HepG2 (cell line): Measurements from ENCODE around the gene CRIM1. TPM values are rescaled to one million over a fixed set of nuclear protein-coding genes. Genes with fewer than 3 reads are reported as not detected.

ENCODE experiments used
- CENPT ChIP-seq: sonication (generic); formaldehyde crosslinking; IDR thresholded peaks from 2 replicates; pipeline ENCODE4 v1.8.0; 2022; ENCODE audit warnings: low read depth, mild to moderate bottlenecking, moderate library complexity, missing genetic modification reagents
- FOXA1 ChIP-seq, 2 experiments: fragments of 450-650 bp in 1 of 2; sonication (generic) in 1 of 2; formaldehyde crosslinking in 1 of 2; IDR thresholded peaks; 2 replicates each; pipeline versions ENCODE4 v1.4.0 to v1.6.1; 2016 to 2020; ENCODE audit warnings: missing genetic modification reagents in 1 of 2
- KLF13 ChIP-seq: sonication (generic); formaldehyde crosslinking; IDR thresholded peaks from 2 replicates; pipeline ENCODE4 v1.4.0; 2020; ENCODE audit warnings: mild to moderate bottlenecking, missing genetic modification reagents
- MTF1 ChIP-seq: sonication (generic); formaldehyde crosslinking; IDR thresholded peaks from 2 replicates; pipeline ENCODE4 v1.5.0; 2020; ENCODE audit warnings: missing genetic modification reagents
- PRPF4 ChIP-seq: fragments of 200-400 bp; formaldehyde crosslinking; IDR thresholded peaks from 2 replicates; pipeline ENCODE4 v1.6.1; 2016; ENCODE audit warnings: low read length, low read depth; ENCODE audit not compliant: poor library complexity, severe bottlenecking
- RBAK ChIP-seq: sonication (generic); formaldehyde crosslinking; IDR thresholded peaks from 2 replicates; pipeline ENCODE4 v1.5.1; 2020; ENCODE audit warnings: mild to moderate bottlenecking, missing genetic modification reagents
- RERE ChIP-seq: IDR thresholded peaks from 2 replicates; pipeline ENCODE4 v1.6.1; 2016; ENCODE audit warnings: low read depth, missing genetic modification reagents, missing compliant biosample characterization
- SYNCRIP ChIP-seq: fragments of 200-400 bp; formaldehyde crosslinking; IDR thresholded peaks from 2 replicates; pipeline ENCODE4 v1.6.1; 2018; ENCODE audit warnings: mild to moderate bottlenecking, low read depth, low read length; ENCODE audit not compliant: insufficient read depth
- TARDBP ChIP-seq: sonication (generic); formaldehyde crosslinking; IDR thresholded peaks from 2 replicates; pipeline ENCODE4 v1.8.0; 2022; ENCODE audit warnings: mild to moderate bottlenecking, missing genetic modification reagents
- TCF7 ChIP-seq: sonication (generic); IDR thresholded peaks from 2 replicates; pipeline ENCODE4 v1.6.1; 2016; ENCODE audit warnings: antibody characterized with exemption, low read depth
- TOPORS ChIP-seq: sonication (generic); formaldehyde crosslinking; IDR thresholded peaks from 2 replicates; pipeline ENCODE4 v1.8.0; 2023; ENCODE audit warnings: mild to moderate bottlenecking, missing genetic modification reagents
- ZBTB2 ChIP-seq: sonication (generic); formaldehyde crosslinking; IDR thresholded peaks from 2 replicates; pipeline ENCODE4 v1.8.0; 2022; ENCODE audit warnings: low read depth, missing genetic modification reagents
- ZBTB20 ChIP-seq: sonication (generic); formaldehyde crosslinking; IDR thresholded peaks from 2 replicates; pipeline ENCODE4 v1.8.1; 2023; ENCODE audit warnings: missing genetic modification reagents, low read depth, mild to moderate bottlenecking, borderline replicate concordance
- ZFYVE20 ChIP-seq: sonication (generic); formaldehyde crosslinking; IDR thresholded peaks from 2 replicates; pipeline ENCODE4 v1.8.0; 2023; ENCODE audit warnings: low read depth, mild to moderate bottlenecking, moderate library complexity, missing genetic modification reagents, borderline replicate concordance
- ZMAT5 ChIP-seq: sonication (generic); formaldehyde crosslinking; IDR thresholded peaks from 2 replicates; pipeline ENCODE4 v1.5.0; 2020; ENCODE audit warnings: mild to moderate bottlenecking, low read depth, missing genetic modification reagents, borderline replicate concordance
- ZNF180 ChIP-seq: sonication (generic); formaldehyde crosslinking; IDR thresholded peaks from 2 replicates; pipeline ENCODE4 v1.4.0; 2020; ENCODE audit warnings: low read depth, missing genetic modification reagents, borderline replicate concordance
- ZNF547 ChIP-seq: sonication (generic); formaldehyde crosslinking; IDR thresholded peaks from 2 replicates; pipeline ENCODE4 v1.5.1; 2020; ENCODE audit warnings: mild to moderate bottlenecking, missing genetic modification reagents
- ZNF709 ChIP-seq: sonication (generic); formaldehyde crosslinking; IDR thresholded peaks from 2 replicates; pipeline ENCODE4 v1.5.0; 2020; ENCODE audit warnings: mild to moderate bottlenecking, missing genetic modification reagents
- ZSCAN20 ChIP-seq: sonication (generic); formaldehyde crosslinking; IDR thresholded peaks from 2 replicates; pipeline ENCODE4 v1.4.0; 2020; ENCODE audit warnings: missing genetic modification reagents, mild to moderate bottlenecking, borderline replicate concordance
- polyA plus RNA-seq, 8 experiments: library from polyadenylated mRNA; depleted of rRNA in 3 of 8; stranded (reverse) in 7 of 8; unstranded in 1 of 8; fragments of >200 nt; fragmentation: Illumina TruSeq in 4 of 8; extraction: Trizol in 4 of 8; gene quantifications; 2 replicates each; pipeline versions ENCODE4 v1.2.1 to v1.2.3, GENCODE V29; 2011 to 2016; ENCODE audit warnings: low read depth in 4 of 8, missing spikeins in 1 of 8, mixed read lengths in 1 of 8; ENCODE audit not compliant: insufficient read depth in 1 of 8
- total RNA-seq, 5 experiments: library from RNA; depleted of rRNA; stranded (reverse); fragments of >200 nt; fragmentation: Illumina TruSeq; extraction: Trizol; gene quantifications; 2 replicates each; pipeline ENCODE4 v1.2.3, GENCODE V29; 2016; ENCODE audit warnings: low read depth in 1 of 5

CRIM1 gene
- total and polyA plus RNA-seq, 2 of the 13 experiments (the other 11 are each of a cell fraction or from before 2014, with no cell fraction given), result 39.1 to 69.9 TPM

- TF ChIP-seq ZNF709 (CRISPR knock-in tag) (no peak), TCF7 (peak; percentile 62; the same call in 1 of the 2 replicates), ZBTB2 (CRISPR knock-in tag) (no peak), ZMAT5 (CRISPR knock-in tag) (no peak), RERE (CRISPR knock-in tag) (peak; percentile 86), MTF1 (no peak), SYNCRIP (no peak), ZBTB20 (CRISPR knock-in tag) (peak; percentile 61; the same call in 1 of the 2 replicates), TARDBP (CRISPR knock-in tag) (peak; percentile 72; the same call in 1 of the 2 replicates), CENPT (CRISPR knock-in tag) (no peak), ZNF180 (CRISPR knock-in tag) (no peak), ZNF547 (CRISPR knock-in tag) (no peak), TOPORS (CRISPR knock-in tag) (no peak), ZSCAN20 (CRISPR knock-in tag) (no peak), RBAK (CRISPR knock-in tag) (no peak), FOXA1 (IDR thresholded peaks at IDR 0.05) (peak; percentile 20; the same call in 1 of the 2 replicates), FOXA1 (CRISPR knock-in tag; IDR thresholded peaks at IDR 0.05) (peak; percentile 96), ZFYVE20 (CRISPR knock-in tag) (no peak), KLF13 (CRISPR knock-in tag) (no peak), PRPF4 (no peak)
These were observed 78.0 kb downstream of the CRIM1 start (continued) for GRCh38 chr2:36433311-36434217.
